IPS-15b (cell line): Measurements from ENCODE around the gene POFUT2.

Experiments used
- H3K27me3 ChIP-seq: one replicate; pipeline ENCODE4 v1.6.1; 2013; ENCODE audit warnings: low read length; ENCODE audit not compliant: control insufficient read depth, insufficient read depth
- H3K36me3 ChIP-seq: one replicate; pipeline ENCODE4 v1.6.1; 2013; ENCODE audit warnings: low read length; ENCODE audit not compliant: control insufficient read depth, insufficient read depth
- H3K4me1 ChIP-seq: one replicate; pipeline ENCODE4 v1.6.1; 2013; ENCODE audit warnings: mild to moderate bottlenecking, low read length; ENCODE audit not compliant: control insufficient read depth, insufficient read depth
- H3K4me3 ChIP-seq: one replicate; pipeline ENCODE4 v1.5.1; 2013; ENCODE audit warnings: low read depth, low read length
- H3K9ac ChIP-seq: one replicate; pipeline ENCODE4 v1.6.1; 2013; ENCODE audit warnings: low read depth, mild to moderate bottlenecking, low read length
- H3K9me3 ChIP-seq: one replicate; pipeline ENCODE4 v1.6.1; 2013; ENCODE audit warnings: mild to moderate bottlenecking, low read length; ENCODE audit not compliant: control insufficient read depth, insufficient read depth

POFUT2 gene

DNA sequence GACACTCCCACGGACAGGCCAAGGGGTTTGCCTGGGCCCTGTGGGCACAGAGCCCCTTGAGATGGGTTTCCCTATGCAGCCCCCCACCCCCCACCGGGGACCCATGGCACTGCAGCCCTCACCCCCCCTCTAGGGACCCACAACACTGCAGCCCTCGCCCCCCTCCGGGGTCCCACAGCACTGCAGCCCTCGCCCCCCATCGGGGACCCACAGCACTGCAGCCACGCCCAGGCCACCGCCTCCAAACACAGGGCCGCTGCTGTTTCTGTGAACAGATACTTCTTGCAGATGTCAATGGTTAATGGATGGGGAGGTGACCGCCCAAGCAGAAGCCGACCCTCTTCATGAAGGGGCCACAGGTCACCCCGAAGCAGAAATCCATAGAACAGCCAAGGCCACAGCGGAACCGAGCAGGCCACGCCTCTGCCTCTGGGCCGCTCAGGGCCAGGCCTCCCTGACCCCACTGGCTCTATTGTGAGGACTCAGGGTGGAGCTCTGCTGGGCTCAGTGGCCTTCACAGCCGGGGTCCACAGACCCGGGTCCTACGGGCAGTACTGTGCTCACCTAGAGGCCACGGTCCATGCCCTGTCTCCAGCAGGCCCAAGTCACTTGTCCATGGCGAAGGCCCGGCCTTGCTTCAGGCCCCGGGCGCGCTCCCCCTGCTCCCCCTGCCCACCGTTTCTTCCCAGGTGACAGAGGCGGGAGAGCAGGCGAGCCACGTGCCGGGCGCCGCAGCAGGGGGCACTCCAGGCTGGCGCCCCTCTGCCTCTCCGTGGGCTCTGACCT is 4.1 kb upstream of the POFUT2 start:
- Histone ChIP-seq H3K4me1 (no peaks in the 10 kb centered on the region), H3K9me3 (no peaks in the 10 kb centered on the region), H3K9ac (no peak overlapping the region), H3K36me3 (no peaks in the 10 kb centered on the region), H3K27me3 (no peaks in the 10 kb centered on the region), H3K4me3 (no peak overlapping the region)

DNA sequence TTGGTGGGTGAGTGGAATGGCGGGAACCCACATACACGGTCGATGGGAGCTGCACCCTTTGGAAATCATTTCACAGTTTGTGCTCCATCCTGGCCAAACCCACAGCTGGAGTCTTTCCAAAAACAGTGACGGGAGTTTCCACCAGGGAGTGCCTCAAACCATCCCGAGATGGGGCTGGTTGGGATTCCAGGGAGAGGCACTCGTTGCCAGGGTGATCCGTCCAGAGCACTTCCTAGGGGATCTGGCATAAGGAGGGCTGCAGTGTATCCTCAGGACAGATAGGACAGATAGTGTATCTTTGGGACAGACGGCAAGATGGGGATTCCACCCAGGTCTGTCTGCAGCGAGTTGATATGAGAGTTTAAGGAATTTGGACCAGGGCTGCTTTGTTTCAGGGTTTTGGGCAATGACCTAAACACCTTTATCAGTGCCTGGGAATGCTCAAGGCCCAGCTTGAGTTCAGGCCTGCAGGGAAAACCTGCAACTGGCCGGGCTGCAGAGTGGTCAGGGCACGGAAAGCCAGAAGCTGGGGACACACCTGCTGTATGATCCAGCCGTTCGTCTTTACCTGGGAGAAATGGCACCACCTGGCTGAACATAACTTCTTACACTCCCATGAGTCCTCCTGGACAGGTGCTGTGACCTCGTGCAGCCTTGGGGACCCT is 3.4 kb upstream of the POFUT2 start:
- Histone ChIP-seq H3K9ac (no peak overlapping the region), H3K4me1 (no peaks in the 10 kb centered on the region), H3K36me3 (no peaks in the 10 kb centered on the region), H3K27me3 (no peaks in the 10 kb centered on the region), H3K4me3 (no peak overlapping the region), H3K9me3 (no peaks in the 10 kb centered on the region)

- H3K27me3 ChIP-seq, result no peaks in the 10 kb centered on the region
- no peak overlapping the region for H3K4me3 ChIP-seq
- no peaks in the 10 kb centered on the region for H3K4me1 ChIP-seq
- H3K9me3 ChIP-seq, result no peaks in the 10 kb centered on the region
- H3K36me3 ChIP-seq, result peaks cover 10% of the 10 kb centered on the region
- no peak overlapping the region for H3K9ac ChIP-seq
Observed at GRCh38 chr21:45289655-45290515, 2.2 kb upstream of the POFUT2 start.

DNA sequence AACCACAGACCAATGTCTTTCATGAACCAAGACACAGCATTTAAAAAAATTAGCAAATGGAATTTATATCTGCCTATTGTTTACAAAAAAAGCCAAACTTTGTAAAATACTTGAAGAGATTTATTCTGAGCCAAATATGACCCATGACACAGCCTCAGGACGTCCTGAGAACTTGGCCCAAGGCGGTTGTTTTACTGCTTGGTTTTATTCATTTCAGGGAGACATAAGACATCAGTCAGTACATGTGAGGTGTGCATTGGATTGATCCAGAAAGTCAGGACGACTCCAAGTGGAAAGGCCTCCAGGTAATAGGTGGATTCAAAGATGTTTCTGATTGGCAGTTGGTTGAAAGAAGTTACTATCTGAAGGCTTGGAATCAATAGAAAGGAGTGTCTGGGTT is 1.4 kb upstream of the POFUT2 start:
- no peaks in the 10 kb centered on the region for H3K4me1 ChIP-seq
- H3K9me3 ChIP-seq, result no peaks in the 10 kb centered on the region
- H3K27me3 ChIP-seq, result no peaks in the 10 kb centered on the region
- H3K36me3 ChIP-seq, result peaks cover 13% of the 10 kb centered on the region
- no peak overlapping the region for H3K9ac ChIP-seq
- no peak overlapping the region for H3K4me3 ChIP-seq

- Histone ChIP-seq H3K9ac (peak overlapping the region; percentile 12), H3K36me3 (peaks cover 18% of the 10 kb centered on the region), H3K9me3 (no peaks in the 10 kb centered on the region)
Observed at GRCh38 chr21:45288441-45288841, 746 bp upstream of the POFUT2 start.

GRCh38 chr21:45286671-45287437 is 841 bp downstream of the POFUT2 start:
- Histone ChIP-seq H3K4me3 (peak overlapping the region; percentile 75), H3K36me3 (peaks cover 32% of the 10 kb centered on the region), H3K27me3 (no peaks in the 10 kb centered on the region), H3K4me1 (no peaks in the 10 kb centered on the region), H3K9ac (peak overlapping the region; percentile 73), H3K9me3 (no peaks in the 10 kb centered on the region)

More at GRCh38 chr21:45288441-45288841, 746 bp upstream of the POFUT2 start:
- peak overlapping the region; percentile 58 for H3K4me3 ChIP-seq
- H3K4me1 ChIP-seq, result no peaks in the 10 kb centered on the region
- H3K27me3 ChIP-seq, result no peaks in the 10 kb centered on the region

GRCh38 chr21:45285266-45285931 is 2.3 kb downstream of the POFUT2 start:
- Histone ChIP-seq H3K4me1 (no peaks in the 10 kb centered on the region), H3K9me3 (no peaks in the 10 kb centered on the region), H3K4me3 (no peak overlapping the region), H3K27me3 (no peaks in the 10 kb centered on the region), H3K9ac (no peak overlapping the region), H3K36me3 (peaks cover 47% of the 10 kb centered on the region)

DNA sequence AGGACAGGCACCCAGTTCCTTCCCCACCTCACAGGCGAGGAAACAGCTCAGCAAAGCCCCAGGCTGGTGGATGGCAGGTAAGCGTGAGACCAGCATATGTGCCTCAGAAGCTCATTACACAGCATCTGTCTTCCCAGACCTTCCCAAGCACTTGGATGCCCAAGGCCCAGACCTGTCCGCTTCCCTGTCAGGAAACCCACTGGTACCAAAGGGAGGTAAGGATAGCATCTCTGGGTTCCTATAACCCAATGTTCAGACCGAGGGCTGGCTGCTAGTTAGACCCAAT is 3.3 kb downstream of the POFUT2 start:
- H3K4me3 ChIP-seq, result no peak overlapping the region
- peaks cover 55% of the 10 kb centered on the region for H3K36me3 ChIP-seq
- no peak overlapping the region for H3K9ac ChIP-seq
- no peaks in the 10 kb centered on the region for H3K27me3 ChIP-seq
- no peaks in the 10 kb centered on the region for H3K4me1 ChIP-seq
- no peaks in the 10 kb centered on the region for H3K9me3 ChIP-seq

DNA sequence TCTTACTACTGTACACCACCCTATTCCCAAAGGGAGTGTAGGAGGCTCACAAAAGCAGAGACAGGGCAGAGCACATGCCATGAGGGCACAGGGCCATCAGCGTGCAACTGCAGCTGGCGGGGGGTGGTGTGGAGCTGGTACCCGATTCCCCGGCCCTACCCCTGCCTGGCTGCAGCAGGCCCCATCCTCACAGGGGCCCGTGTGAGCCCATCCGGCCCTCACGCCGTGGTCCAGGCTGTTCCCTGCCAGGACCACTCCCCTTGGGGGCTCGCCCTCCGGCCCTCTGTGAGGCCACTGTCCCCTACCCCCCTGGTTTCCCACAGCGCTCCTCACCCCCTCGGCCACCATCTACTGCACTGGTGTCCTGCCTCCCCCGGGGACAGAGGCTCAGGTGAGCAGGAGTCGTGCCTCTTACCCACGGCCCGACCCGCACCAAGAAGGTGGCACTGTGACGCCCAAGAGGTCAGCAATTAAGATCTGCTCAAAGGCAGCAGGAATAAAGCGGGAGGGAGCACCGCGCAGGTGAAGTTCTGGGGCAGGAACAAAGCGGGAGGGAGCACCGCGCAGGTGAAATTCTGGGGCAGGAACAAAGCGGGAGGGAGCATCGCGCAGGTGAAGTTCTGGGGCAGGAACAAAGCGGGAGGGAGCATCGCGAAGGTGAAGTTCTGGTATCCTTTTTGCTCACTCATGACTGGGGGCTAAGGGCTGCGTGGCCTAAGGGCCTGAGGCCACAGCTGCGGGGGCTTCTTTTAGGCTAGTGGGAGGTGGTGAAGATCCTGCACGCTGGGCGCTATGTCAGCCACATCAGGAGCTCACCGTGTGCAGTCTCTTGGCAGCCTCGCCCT is 3.9 kb downstream of the POFUT2 start:
- Histone ChIP-seq H3K4me1 (no peaks in the 10 kb centered on the region), H3K9ac (no peak overlapping the region), H3K27me3 (no peaks in the 10 kb centered on the region), H3K36me3 (peaks cover 55% of the 10 kb centered on the region), H3K4me3 (no peak overlapping the region), H3K9me3 (no peaks in the 10 kb centered on the region)

- Histone ChIP-seq H3K9me3 (no peaks in the 10 kb centered on the region), H3K36me3 (peaks cover 59% of the 10 kb centered on the region), H3K27me3 (no peaks in the 10 kb centered on the region), H3K9ac (no peak overlapping the region), H3K4me3 (no peak overlapping the region), H3K4me1 (no peaks in the 10 kb centered on the region)
Observed at GRCh38 chr21:45283035-45283610, 4.6 kb downstream of the POFUT2 start.
